Measurements from ENCODE around the gene WNT5A.

GRCh38 chr3:55416331-55416821 is 70.7 kb downstream of the WNT5A start:
- TF ChIP-seq RAD21 (IDR thresholded peaks at IDR 0.05; ENCODE audit: low read depth) (no peak), POLR2A (IDR thresholded peaks at IDR 0.05; ENCODE audit: borderline replicate concordance, extremely low read depth, insufficient read depth, insufficient read length) (no peak), ATF3 (IDR thresholded peaks at IDR 0.05) (no peak)
- TF ChIP-seq, protein P1, sequence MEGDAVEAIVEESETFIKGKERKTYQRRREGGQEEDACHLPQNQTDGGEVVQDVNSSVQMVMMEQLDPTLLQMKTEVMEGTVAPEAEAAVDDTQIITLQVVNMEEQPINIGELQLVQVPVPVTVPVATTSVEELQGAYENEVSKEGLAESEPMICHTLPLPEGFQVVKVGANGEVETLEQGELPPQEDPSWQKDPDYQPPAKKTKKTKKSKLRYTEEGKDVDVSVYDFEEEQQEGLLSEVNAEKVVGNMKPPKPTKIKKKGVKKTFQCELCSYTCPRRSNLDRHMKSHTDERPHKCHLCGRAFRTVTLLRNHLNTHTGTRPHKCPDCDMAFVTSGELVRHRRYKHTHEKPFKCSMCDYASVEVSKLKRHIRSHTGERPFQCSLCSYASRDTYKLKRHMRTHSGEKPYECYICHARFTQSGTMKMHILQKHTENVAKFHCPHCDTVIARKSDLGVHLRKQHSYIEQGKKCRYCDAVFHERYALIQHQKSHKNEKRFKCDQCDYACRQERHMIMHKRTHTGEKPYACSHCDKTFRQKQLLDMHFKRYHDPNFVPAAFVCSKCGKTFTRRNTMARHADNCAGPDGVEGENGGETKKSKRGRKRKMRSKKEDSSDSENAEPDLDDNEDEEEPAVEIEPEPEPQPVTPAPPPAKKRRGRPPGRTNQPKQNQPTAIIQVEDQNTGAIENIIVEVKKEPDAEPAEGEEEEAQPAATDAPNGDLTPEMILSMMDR (IDR thresholded peaks at IDR 0.05 in 2 of 3, conservative IDR thresholded peaks at IDR 0.05 in 1 of 3; ENCODE audit: borderline replicate concordance in 1 of 3, insufficient read depth in 1 of 3, low read depth in 2 of 3, low read length in 2 of 3): no peak

All from HCT116 (cell line).